ENCODE data around the gene ARMC8.

- TF ChIP-seq POLR2A (IDR thresholded peaks at IDR 0.05; ENCODE audit: extremely low read depth, insufficient read length) (no peak), CTCF (IDR thresholded peaks at IDR 0.05; ENCODE audit: low read depth, low read length) (no peak), MAX (IDR thresholded peaks at IDR 0.05; ENCODE audit: low read depth, low read length) (no peak)
These were observed 76.0 kb downstream of the ARMC8 start for GRCh38 chr3:138263104-138263503.
